NCI-H1930 (cell line): ENCODE measurements around the gene SVBP.
"Not testable (repeated sequence)": the region's sequence is repeated elsewhere in the genome, so short reads cannot be mapped to it uniquely, and the experiment has no call there.

Source experiments
- DNase-seq, 2 experiments: peaks; one replicate each; lab custom pipeline; 2025; lab: John Stamatoyannopoulos, UW

The SVBP gene, protein sequence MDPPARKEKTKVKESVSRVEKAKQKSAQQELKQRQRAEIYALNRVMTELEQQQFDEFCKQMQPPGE

DNA sequence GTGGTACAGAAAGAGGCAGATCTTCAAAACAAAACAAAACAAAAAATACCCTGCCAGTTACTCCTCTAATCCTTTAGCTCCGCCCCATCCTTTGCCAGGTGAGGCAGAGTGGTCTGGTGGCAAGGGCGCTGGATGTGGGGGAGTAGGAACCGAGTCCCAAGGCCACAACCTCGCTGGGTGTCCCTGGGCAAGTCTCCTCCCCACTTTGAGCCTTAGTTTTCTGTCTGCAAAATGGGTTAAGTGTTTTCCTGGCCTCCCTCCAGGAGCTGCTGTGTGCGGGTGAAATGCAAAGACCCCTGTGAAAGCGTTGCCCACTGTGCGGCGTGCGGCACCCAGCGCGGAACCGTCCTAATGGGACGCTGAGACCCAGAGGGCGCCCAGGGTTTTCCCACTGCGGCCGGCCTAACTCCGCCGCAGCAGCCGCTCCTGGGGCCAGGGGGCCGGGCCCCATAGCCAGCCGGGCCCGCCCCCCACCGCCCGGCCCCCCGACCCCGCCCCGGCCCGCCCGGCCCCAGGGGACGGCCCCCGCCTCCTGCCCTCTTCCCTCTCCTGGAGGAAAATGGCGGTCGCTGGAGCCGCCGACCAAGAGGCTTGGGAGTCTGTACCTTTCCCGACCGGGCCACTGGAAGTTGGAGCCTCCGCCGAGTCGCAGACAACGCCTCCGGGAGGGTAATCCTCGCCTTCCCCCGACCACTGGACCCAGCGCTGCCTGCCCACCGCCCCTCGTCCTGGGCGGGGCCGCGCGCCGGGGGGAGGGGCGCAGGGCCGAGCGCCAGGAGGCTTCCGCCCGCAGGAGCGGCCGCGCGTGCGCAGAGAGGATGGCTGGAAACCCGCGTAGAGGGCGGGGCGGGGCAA is at the start of gene SVBP, which contains the start of gene ERMAP:
Gene SVBP (minus strand): TSS at position 813 of the 855 bp plus-strand sequence. CDS start 853 bp downstream, outside the sequence.
Gene ERMAP (plus strand): TSS at position 538 of the 855 bp plus-strand sequence. CDS start 13,327 bp downstream, outside the sequence.
- peak; percentile 79 to 88 for DNase-seq

DNA sequence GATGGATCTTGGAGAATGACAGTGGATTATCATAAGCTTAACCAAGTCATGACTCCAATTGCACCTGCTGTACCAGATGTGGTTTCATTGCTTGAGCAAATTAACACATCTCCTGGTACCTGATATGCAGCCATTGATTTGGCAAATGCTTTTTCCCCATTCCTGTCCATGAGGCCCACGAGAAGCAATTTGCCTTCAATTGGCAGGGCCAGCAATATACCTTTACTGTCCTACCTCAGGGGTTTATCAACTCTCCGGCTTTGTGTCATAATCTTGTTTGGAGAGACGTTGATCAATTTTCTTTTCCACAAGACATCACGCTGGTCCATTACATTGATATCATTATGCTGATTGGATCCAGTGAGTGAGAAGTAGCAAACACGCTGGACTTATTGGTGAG is 49.4 kb upstream of the SVBP start:
- DNase-seq, result no peak

DNA sequence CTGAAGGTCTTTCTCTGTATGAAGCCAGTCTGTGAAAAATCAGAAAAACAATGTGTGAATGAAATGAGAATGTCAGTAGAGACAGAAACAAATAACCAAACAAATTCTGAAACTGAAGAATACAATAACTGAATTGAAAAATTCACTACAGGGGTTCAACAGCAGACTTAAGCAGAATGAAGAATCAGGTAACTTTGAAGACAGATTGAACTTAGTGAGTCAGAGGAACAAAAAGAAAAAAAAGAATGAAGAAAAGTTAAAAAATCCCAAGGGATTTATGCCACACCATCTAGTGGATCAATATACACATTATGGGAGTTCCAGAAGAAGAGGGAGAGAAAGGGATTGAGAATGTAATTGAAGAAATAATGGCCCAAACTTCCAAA is 43.8 kb upstream of the SVBP start:
- DNase-seq, result no peak

DNA sequence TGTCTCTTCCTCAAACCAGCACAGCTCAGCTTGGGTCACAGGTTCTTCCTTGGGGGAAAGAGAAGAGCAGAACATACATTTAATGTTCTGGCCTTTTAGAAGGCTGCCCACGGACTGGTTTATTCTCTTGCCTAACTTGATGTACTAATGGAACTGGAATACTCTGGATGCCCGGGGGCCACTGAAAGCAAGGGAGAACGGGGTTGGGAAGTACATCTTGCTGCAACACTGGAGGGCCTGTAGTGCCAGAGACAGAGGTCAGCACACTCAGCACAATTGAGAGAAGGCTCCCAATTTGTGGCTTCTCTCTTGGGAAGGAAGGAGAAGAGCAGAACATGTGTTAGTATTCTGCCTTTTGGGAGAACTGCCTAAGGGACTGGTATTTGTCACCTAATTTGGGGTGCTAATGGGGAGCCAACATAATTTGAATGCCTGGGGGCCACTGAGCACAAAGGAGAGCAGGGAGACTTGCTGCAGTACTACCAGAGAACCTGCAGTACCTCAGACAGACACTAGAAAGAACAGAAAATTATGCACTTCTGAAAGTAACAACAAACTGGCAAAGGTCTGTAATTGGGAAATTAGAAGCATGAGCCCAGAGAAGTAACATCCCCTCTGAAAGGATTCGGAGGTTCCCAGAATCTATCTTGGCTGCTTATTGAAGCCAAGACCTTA is 43.3 kb upstream of the SVBP start:
- DNase-seq, result no peak

DNA sequence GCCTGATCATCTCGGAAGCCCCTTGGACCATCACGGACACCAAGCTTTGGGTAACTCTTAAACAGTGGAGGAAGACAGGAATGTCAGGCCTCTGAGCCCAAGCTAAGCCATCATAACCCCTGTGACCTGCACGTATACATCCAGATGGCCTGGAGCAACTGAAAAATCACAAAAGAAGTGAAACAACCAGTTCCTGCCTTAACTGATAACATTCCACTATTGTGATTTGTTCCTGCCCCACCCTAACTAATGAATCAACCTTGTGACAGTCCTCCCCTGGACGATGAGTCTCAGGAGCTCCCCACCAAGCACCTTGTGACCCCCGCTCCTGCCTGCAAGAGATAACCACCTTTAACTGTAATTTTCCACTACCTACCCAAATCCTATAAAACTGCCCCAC is 42.2 kb upstream of the SVBP start:
- DNase-seq, result not testable (repeated sequence)

DNA sequence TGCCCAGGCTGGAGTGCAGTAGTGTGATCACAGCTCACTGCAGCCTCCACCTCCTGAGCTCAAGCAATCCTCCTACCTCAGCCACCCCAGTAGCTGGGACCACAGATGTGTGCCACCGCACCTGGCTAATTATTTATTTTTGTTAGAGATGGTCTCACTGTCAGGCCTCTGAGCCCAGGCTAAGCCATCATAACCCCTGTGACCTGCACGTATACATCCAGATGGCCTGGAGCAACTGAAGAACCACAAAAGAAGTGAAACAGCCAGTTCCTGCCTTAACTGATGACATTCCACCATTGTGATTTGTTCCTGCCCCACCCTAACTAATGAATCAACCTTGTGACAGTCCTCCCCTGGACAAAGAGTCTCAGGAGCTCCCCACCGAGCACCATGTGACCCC is 39.4 kb upstream of the SVBP start:
- not testable (repeated sequence) for DNase-seq

DNA sequence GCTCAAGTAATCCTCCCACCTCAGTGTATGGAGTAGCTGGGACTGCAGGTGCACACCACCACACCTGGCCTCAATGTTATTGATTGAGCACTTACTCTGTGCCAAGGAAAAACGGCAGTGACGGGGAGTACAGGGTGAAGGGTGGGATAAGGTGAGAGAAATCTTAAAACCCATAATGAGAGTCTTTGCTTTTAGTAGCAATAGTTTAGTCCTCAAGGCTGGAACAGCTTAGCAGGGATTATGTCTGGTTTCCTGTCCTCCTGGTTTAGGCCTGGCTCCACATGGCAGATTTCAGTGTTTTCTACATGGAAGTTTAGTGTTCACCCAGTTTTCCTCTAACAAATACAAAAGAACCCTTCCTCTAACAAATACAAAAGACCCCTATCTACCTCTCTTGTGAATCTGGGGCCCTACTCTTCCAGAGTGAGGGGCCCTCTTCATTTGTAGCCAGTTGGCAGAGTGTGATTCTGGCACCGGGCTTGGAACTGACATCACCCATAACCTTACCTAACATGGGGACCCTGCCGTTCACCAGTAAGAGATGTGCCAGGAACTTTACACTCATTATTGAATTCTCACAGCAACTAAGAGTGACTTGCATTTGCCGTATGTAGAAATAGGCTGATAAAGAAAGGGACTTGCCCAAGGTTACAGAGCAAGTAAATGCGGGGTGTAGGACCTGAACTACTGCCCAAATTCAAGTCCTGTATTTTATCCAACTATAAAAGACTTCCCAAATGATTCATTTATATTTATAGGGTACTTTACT is 36.1 kb upstream of the SVBP start:
- no peak for DNase-seq

DNA sequence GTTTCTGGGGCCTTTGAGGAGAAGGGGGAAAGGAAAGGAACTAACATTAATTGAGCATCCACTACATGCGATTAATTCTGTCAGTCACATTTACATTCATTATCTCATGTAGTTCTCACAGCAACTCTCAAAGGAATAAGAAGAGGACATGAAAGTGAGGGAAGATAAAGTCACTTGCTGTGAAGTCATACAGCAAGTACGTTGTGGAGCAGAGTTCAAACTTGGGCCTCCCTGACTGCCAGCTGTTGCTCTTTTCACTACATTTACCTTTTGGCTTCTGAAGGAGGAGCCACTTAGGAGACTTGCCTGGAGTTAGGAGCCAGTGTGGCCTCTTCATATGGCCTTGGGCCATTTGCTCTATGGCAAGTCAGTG is 35.4 kb upstream of the SVBP start:
- DNase-seq, result no peak

DNA sequence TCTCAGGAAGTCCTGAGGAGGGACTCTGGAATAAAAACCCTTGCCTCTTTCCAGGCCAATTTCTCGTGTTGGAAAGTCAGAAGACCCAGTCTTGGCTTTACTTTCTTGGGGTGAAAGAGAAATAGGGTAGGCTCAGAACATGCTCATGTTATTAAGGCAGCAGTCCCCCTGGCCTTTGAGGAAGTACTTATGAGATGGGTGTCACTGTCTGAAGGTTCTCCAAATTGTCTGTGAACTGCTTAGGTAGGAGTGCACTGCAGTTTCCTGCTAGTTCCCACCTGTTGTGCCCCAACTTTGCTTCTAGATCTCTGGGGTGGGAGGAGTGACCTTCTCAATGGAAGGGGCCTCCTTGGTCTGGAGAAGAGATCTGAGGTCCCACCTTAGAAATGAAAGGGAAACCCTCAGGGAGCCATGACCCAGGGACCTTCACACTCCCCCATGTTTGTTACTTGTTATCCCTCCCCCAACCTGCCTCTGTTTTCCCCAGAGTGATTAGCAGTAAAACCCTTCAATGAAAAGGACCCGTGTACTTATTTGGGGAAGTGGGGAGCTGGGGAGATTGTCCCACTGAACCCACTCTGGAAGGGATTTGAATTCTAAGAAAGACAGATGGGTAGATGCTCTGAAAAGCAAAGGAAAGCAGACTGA is 34.9 kb upstream of the SVBP start:
- no peak for DNase-seq

DNA sequence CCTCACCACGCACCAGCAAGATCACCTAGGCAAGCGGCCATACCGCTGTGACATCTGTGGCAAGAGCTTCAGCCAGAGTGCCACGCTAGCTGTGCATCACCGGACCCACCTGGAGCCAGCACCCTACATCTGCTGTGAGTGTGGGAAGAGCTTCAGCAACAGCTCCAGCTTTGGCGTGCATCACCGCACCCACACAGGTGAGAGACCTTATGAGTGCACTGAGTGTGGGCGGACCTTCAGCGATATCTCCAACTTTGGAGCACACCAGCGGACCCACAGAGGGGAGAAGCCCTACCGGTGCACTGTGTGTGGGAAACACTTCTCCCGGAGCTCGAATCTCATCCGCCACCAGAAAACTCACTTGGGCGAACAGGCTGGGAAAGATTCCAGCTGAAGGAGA is 34.2 kb upstream of the SVBP start:
- no peak for DNase-seq

DNA sequence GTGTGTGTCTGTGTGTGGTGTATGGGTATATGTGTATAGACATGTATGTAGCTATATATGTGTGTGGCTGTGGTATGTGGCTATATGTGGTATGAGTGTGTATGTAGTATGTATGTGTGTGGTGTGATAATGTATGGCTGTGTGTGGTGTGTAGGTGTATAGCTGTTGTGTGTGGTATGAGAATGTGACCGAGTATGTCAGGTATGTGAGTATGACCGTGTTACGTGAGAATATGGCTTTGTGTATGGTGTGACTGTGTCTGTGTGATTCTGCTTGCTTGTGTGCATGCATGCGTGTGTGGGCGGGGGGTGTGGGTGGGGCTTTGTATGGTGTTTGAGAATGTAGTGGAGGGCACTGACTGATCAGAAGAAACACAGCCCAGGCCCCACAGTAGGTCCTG is 32.7 kb upstream of the SVBP start:
- DNase-seq, result no peak

DNA sequence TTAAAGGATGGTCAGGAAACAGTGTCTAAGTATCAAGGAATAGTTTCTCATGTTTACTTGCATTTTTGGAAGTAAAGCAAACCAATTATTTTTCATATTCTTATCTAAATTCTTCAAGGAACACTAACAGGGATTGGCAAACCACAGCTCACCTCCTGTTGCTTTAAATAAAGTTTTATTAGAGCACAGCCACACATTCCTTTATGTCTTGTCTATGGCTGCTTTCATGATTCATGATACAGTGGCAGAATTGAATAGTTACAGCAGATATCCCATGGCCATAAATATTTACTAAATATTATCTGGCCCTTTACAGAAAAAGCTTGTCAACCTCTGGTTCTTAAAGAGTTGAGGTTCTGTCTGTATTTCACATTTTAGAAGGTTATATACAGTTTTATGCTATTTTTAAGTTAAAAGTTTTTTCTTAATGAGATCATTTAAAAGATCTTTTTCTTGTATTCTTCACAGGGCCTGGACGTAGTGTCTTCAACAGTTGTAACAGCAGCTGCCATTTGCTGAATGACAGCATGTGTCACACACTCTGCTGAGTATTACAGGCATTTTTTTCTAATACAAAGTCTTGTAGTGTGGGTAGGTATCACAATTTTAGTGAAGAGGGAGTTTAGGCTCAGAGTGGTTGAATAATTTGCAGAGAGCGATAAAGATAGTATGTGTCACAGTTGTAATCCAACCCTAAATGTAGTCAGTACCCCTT is 31.8 kb upstream of the SVBP start:
- no peak for DNase-seq

DNA sequence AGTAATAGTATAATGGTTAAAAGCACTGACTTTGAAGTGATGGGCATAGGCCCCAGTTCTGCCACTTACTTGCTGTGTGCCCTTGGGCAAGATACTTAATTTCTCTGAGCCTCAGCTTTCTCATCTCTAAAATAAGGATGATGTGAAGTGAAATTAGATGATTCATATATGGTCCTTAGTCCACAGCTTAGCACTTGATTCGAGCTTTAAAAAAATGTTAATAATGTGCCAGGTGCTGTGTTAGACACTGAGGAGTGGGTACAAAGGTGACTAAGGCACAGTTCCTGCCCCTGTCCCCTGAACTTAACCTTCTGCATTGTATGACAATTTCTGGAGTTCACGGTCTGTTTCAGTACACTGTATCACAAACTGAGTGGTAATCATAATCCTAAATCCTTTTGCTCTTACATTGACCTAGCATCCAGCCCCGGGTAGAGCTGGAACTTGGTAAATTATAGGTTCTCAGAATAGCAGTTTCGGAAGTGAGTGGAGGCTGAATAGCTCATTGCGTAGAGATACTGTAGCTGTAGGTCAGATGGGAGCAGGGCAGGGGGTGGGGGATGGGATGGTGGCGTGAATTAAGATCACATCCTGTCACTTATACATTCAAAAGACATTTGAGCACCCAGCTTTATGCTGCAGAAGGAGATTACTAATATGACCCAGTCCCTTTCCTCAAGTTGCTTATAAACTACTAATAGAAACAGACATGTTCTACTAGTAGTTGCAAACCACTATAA is 30.7 kb upstream of the SVBP start:
- no peak for DNase-seq

DNA sequence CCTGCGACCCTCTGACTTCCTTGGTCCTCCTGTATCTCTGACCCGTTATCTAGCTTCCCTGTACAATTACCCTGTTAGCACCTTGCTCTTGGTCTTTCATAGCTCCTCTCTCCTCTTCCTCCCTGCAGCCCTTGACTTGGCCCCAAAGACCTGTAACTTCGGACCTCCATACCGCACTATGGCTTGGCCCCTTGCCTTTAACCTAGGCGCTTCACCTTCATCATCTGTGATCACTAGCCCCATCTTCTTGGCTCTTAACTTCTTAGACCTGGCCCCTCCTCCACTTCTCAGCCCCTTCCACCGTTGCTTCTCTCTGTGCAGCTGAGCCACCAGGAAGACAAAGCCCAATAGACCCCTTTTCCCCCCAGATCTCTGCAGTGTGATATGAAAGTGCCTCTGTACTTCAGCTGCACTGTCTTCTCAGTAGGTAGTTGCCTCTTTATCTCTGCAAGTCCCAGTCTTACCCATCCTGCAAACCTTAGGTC is 30.0 kb upstream of the SVBP start:
- no peak for DNase-seq

DNA sequence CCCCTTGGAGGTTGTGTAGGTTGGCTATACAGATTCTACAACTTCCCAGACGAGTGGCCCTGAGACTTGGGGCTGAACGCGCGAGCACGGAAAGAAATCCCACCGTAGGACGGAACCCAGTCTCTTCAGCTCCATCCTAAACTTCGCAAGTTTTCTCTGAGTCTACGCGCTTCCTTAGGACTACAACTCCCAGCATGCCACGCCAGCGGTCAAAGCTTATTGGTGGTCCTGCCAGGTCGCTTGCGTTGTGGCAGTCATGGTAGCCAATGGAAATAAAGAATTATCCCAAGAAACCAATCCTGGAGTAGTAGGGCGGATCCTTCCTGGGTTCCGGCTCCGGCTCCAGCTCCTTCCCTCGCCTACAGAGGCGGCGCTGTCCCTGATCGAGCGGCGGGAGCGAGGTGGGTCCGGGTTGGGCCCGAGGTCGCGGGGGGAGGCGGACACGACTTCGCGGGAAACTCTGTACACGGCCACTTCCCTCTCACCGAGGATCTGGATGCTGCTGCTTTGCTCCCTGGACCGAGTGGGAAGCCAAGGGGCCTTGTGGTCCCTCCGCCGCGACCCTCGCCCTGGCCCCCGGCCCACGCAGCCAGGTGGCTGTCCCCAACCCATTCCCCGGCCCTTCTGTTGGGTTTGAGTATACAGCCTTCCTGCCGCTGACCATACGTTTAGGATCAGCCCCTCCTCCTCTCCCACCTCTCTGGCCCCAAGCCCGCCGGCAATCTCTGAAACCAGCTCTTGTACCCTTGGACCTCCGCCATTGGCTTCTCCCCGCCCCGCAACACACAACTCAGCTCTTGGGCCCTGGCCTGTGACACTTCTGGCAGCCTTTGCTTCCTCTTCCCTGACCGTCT is 29.3 kb upstream of the SVBP start, which contains the start of gene ZNF691:
Gene ZNF691 (plus strand): TSS at position 357 of the 854 bp plus-strand sequence. CDS start 3,046 bp downstream, outside the sequence.
- DNase-seq, result peak; percentile 89 to 93

DNA sequence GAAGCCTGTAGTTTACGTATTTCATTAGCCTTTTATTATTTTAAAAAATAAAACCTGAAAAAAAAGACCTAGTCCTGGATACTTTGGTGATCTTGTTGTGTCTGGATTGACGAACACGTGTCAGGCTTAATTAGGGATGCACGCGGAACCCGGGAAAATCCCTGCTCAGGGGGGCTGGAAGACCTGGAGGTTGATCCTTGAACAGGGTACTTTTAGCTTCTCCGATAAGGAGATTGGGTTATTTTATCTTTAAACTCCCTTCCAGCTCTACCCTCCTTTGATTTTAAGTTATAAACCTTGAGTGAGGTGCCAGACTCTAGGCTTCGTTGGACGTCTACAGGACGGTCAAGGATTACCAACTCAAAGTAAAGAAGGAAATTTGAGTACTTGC is 28.7 kb upstream of the SVBP start:
- no peak for DNase-seq

DNA sequence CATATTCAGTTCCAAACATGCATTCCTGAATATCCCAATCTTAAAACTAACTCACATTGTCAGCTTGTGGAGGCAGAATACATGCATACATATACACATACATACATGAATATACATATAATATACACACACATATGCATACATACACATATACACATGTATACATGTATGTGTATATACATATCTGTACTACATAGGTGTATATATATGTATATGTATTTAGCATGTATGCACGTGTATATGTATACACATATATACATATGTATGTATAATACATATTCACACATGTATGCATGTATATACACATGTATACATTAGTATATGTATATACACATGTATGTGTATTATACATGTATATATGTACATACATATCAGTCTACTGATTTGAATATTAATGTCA is 28.0 kb upstream of the SVBP start:
- DNase-seq, result no peak

DNA sequence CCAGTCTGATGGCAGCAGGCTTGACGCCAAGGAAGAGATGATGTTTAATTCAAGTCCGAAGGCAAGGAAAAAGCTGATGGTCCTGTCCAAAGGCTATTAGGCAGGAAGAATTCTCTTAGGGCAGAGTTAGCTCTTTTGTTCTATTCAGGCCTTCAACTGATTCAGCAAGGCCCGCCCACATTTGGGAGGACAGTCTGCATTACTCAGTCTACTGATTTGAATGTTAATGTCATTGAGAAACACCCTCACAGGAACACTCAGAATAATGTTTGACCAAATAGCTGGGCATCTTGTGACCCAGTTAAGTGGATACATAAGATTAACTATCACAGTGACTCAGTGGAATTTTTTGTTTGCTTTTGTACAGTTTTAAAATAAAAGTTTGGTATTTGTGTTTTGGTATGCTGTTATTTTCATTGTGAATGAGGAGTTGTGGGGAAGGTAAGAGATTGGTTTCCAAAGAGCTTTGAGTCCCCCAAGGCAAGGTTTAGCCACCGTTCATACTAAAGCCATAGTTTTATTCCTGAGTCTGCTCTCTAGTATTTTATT is 27.5 kb upstream of the SVBP start:
- DNase-seq, result no peak
